ENCODE measurements around the gene NAALADL2.

NAALADL2 gene

GRCh38 chr3:175726228-175726627 is 867.1 kb downstream of the NAALADL2 start:
- no peak overlapping the region for H2AFZ ChIP-seq (ENCODE audit: low read depth, low read length, severe bottlenecking)
- H3K27ac ChIP-seq (ENCODE audit: low read depth, low read length) = no peak overlapping the region
- H3K36me3 ChIP-seq (ENCODE audit: low read length) = no peaks in the 10 kb centered on the region
- H3K27me3 ChIP-seq (ENCODE audit: low read length) = no peaks in the 10 kb centered on the region
- H3K79me2 ChIP-seq (ENCODE audit: insufficient read depth, low read length) = no peaks in the 10 kb centered on the region
- no peaks in the 10 kb centered on the region for H3K9me3 ChIP-seq (ENCODE audit: insufficient read depth, low read length)
- no peaks in the 10 kb centered on the region for H4K20me1 ChIP-seq (ENCODE audit: low read depth, low read length)
- no peaks in the 10 kb centered on the region for H3F3A ChIP-seq (ENCODE audit: insufficient read depth)
- H3K9ac ChIP-seq (ENCODE audit: low read length) = no peak overlapping the region
- no peak for TF ChIP-seq EZH2phosphoT487 (conservative IDR thresholded peaks at IDR 0.05; ENCODE audit: low read length)
- TF ChIP-seq, protein P1, sequence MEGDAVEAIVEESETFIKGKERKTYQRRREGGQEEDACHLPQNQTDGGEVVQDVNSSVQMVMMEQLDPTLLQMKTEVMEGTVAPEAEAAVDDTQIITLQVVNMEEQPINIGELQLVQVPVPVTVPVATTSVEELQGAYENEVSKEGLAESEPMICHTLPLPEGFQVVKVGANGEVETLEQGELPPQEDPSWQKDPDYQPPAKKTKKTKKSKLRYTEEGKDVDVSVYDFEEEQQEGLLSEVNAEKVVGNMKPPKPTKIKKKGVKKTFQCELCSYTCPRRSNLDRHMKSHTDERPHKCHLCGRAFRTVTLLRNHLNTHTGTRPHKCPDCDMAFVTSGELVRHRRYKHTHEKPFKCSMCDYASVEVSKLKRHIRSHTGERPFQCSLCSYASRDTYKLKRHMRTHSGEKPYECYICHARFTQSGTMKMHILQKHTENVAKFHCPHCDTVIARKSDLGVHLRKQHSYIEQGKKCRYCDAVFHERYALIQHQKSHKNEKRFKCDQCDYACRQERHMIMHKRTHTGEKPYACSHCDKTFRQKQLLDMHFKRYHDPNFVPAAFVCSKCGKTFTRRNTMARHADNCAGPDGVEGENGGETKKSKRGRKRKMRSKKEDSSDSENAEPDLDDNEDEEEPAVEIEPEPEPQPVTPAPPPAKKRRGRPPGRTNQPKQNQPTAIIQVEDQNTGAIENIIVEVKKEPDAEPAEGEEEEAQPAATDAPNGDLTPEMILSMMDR (IDR thresholded peaks at IDR 0.05; ENCODE audit: insufficient read depth, low read length, poor library complexity, severe bottlenecking) = no peak
- H3K4me3 ChIP-seq (ENCODE audit: insufficient read depth, low read length, poor library complexity, severe bottlenecking) = no peak overlapping the region
- no peak overlapping the region for H3K4me2 ChIP-seq (ENCODE audit: low read depth, low read length, poor library complexity, severe bottlenecking)
- no peaks in the 10 kb centered on the region for H3K9me2 ChIP-seq (replicated peaks; ENCODE audit: insufficient read depth, low read length)

GRCh38 chr3:175728566-175728965 is 869.4 kb downstream of the NAALADL2 start:
- Histone ChIP-seq H3K27me3 (ENCODE audit: low read length) (no peaks in the 10 kb centered on the region), H3K9me3 (ENCODE audit: insufficient read depth, low read length) (no peaks in the 10 kb centered on the region), H3F3A (ENCODE audit: insufficient read depth) (no peaks in the 10 kb centered on the region), H3K4me3 (ENCODE audit: insufficient read depth, low read length, poor library complexity, severe bottlenecking) (no peak overlapping the region), H3K27ac (ENCODE audit: low read depth, low read length) (no peak overlapping the region), H3K36me3 (ENCODE audit: low read length) (no peaks in the 10 kb centered on the region), H3K9me2 (replicated peaks; ENCODE audit: insufficient read depth, low read length) (no peaks in the 10 kb centered on the region), H2AFZ (ENCODE audit: low read depth, low read length, severe bottlenecking) (no peak overlapping the region), H3K79me2 (ENCODE audit: insufficient read depth, low read length) (no peaks in the 10 kb centered on the region), H3K9ac (ENCODE audit: low read length) (no peak overlapping the region), H4K20me1 (ENCODE audit: low read depth, low read length) (no peaks in the 10 kb centered on the region), H3K4me2 (ENCODE audit: low read depth, low read length, poor library complexity, severe bottlenecking) (no peak overlapping the region)
- TF ChIP-seq EZH2phosphoT487 (conservative IDR thresholded peaks at IDR 0.05; ENCODE audit: low read length) = no peak
- TF ChIP-seq, protein P1 (IDR thresholded peaks at IDR 0.05; ENCODE audit: insufficient read depth, low read length, poor library complexity, severe bottlenecking) = no peak

DNA sequence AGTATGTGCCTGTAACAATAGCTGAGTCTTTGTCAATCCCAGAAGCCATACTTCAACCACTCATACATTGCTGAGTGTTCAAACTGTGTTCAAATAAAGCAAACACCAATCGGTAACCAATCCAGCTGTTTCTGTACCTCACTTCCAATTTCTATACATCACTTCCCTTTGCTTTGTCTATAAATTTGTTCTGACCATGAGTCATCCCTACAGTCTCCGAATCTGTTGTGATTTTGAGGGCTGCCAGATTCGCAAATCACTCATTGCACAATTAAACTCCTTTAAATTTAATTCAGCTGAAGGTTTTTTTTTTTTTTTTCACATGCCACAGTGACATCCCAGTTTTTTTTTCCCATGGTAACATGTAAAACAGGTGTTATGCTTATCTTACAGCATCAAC is 870.3 kb downstream of the NAALADL2 start:
- H3K27me3 ChIP-seq (ENCODE audit: low read length) = no peaks in the 10 kb centered on the region
- no peak overlapping the region for H3K9ac ChIP-seq (ENCODE audit: low read length)
- H3K79me2 ChIP-seq (ENCODE audit: insufficient read depth, low read length) = no peaks in the 10 kb centered on the region
- H4K20me1 ChIP-seq (ENCODE audit: low read depth, low read length) = no peaks in the 10 kb centered on the region
- no peak overlapping the region for H2AFZ ChIP-seq (ENCODE audit: low read depth, low read length, severe bottlenecking)
- H3K9me3 ChIP-seq (ENCODE audit: insufficient read depth, low read length) = no peaks in the 10 kb centered on the region
- no peak overlapping the region for H3K4me2 ChIP-seq (ENCODE audit: low read depth, low read length, poor library complexity, severe bottlenecking)
- H3F3A ChIP-seq (ENCODE audit: insufficient read depth) = no peaks in the 10 kb centered on the region
- H3K27ac ChIP-seq (ENCODE audit: low read depth, low read length) = no peak overlapping the region
- no peaks in the 10 kb centered on the region for H3K36me3 ChIP-seq (ENCODE audit: low read length)
- TF ChIP-seq, protein P1 (IDR thresholded peaks at IDR 0.05; ENCODE audit: insufficient read depth, low read length, poor library complexity, severe bottlenecking) = no peak
- TF ChIP-seq EZH2phosphoT487 (conservative IDR thresholded peaks at IDR 0.05; ENCODE audit: low read length) = no peak
- H3K9me2 ChIP-seq (replicated peaks; ENCODE audit: insufficient read depth, low read length) = no peaks in the 10 kb centered on the region
- no peak overlapping the region for H3K4me3 ChIP-seq (ENCODE audit: insufficient read depth, low read length, poor library complexity, severe bottlenecking)
